Left renal pelvis (tissue), 4 donors: Measurements from ENCODE around the gene MYOZ3. TPM values are rescaled to one million over a fixed set of nuclear protein-coding genes. Genes with fewer than 3 reads are reported as not detected.

Experiments
- DNase-seq, 4 donors: peaks; one replicate each; pipeline ENCODE4 v3.0.0-alpha.2; 2013; ENCODE audit warnings: low read depth in 4 of 4, low spot score in 3 of 4
- polyA plus RNA-seq, 4 donors: library from polyadenylated mRNA; unstranded; fragments of 120-200 nt; gene quantifications; one replicate each; pipeline ENCODE4 v1.2.1, GENCODE V29; 2013; ENCODE audit not compliant: insufficient read length in 4 of 4

Gene MYOZ3
- polyA plus RNA-seq: 10 to 100 TPM in 1 of 4 donors, 1 to 10 TPM in 3; 5.7 to 10.3 (median 6.3) TPM

- DNase-seq: no peak
These were observed at the start of gene MYOZ3 for GRCh38 chr5:150661086-150661485. Gene MYOZ3 (plus strand): TSS chr5:150661251. CDS start chr5:150662942, 1,691 bp downstream.

GRCh38 chr5:150612405-150612804 is 48.6 kb upstream of the MYOZ3 start:
- DNase-seq: no peak

GRCh38 chr5:150612905-150613670 is 48.0 kb upstream of the MYOZ3 start:
- no peak for DNase-seq

- no peak for DNase-seq
These were observed 46.9 kb upstream of the MYOZ3 start for GRCh38 chr5:150613991-150614660.

GRCh38 chr5:150614661-150615060 is 46.4 kb upstream of the MYOZ3 start:
- DNase-seq: no peak

- no peak for DNase-seq
These were observed 45.8 kb upstream of the MYOZ3 start for GRCh38 chr5:150615141-150615699.

GRCh38 chr5:150616024-150616470 is 45.0 kb upstream of the MYOZ3 start:
- no peak for DNase-seq

- DNase-seq: no peak
These were observed 44.5 kb upstream of the MYOZ3 start for GRCh38 chr5:150616506-150616905.

GRCh38 chr5:150618163-150618562 is 42.9 kb upstream of the MYOZ3 start:
- no peak for DNase-seq

GRCh38 chr5:150618588-150619281 is 42.3 kb upstream of the MYOZ3 start:
- DNase-seq: no peak

GRCh38 chr5:150619359-150620230 is 41.5 kb upstream of the MYOZ3 start:
- no peak for DNase-seq

- no peak for DNase-seq
These were observed 39.8 kb upstream of the MYOZ3 start for GRCh38 chr5:150621301-150621700.

GRCh38 chr5:150622157-150622556 is 38.9 kb upstream of the MYOZ3 start:
- no peak for DNase-seq

- DNase-seq: no peak
These were observed 37.7 kb upstream of the MYOZ3 start for GRCh38 chr5:150623152-150623877.

GRCh38 chr5:150623878-150624216 is 37.2 kb upstream of the MYOZ3 start:
- no peak for DNase-seq

GRCh38 chr5:150624334-150625163 is 36.5 kb upstream of the MYOZ3 start:
- no peak for DNase-seq

GRCh38 chr5:150625164-150625535 is 35.9 kb upstream of the MYOZ3 start:
- DNase-seq: no peak

GRCh38 chr5:150625831-150626746 is 35.0 kb upstream of the MYOZ3 start:
- no peak for DNase-seq
